SK-N-SH (cell line): ENCODE data around the gene AKAP6.

ENCODE experiments used
- CTCF ChIP-seq: fragments of 200-600 bp; sonication (generic); IDR thresholded peaks from 2 replicates; pipeline ENCODE4 v1.6.1; 2017; ENCODE audit warnings: antibody characterized with exemption, mild to moderate bottlenecking, moderate library complexity
- EP300 ChIP-seq, 2 experiments: IDR thresholded peaks; 2 replicates each; pipeline versions ENCODE4 v1.4.0 to v1.6.1; 2012; ENCODE audit warnings: borderline replicate concordance in 1 of 2, low read depth in 1 of 2, low read length in 1 of 2
- EZH2phosphoT487 ChIP-seq: fragments of 200-600 bp; sonication (generic); IDR thresholded peaks from 2 replicates; pipeline ENCODE4 v1.6.1; 2017; ENCODE audit warnings: low read depth, mixed run types, mild to moderate bottlenecking, antibody characterized with exemption, moderate library complexity, borderline replicate concordance
- GABPA ChIP-seq: IDR thresholded peaks from 2 replicates; pipeline ENCODE4 v1.4.0; 2012; ENCODE audit warnings: low read depth, mild to moderate bottlenecking
- POLR2AphosphoS5 ChIP-seq: IDR thresholded peaks from 2 replicates; pipeline ENCODE4 v1.6.1; 2012; ENCODE audit warnings: low read depth, low read length
- REST ChIP-seq: IDR thresholded peaks from 2 replicates; pipeline ENCODE4 v1.6.1; 2012; ENCODE audit warnings: mild to moderate bottlenecking, low read depth, low read length, moderate library complexity
- TAF1 ChIP-seq: IDR thresholded peaks from 2 replicates; pipeline ENCODE4 v1.6.1; 2012; ENCODE audit warnings: low read depth, mild to moderate bottlenecking, low read length, moderate library complexity, borderline replicate concordance
- TCF12 ChIP-seq: IDR thresholded peaks from 2 replicates; pipeline ENCODE4 v1.4.0; 2012
- YY1 ChIP-seq: IDR thresholded peaks from 2 replicates; pipeline ENCODE4 v1.4.0; 2012; ENCODE audit warnings: low read depth, mild to moderate bottlenecking
- TF ChIP-seq, protein P1 (sequence below): IDR thresholded peaks from 2 replicates; pipeline ENCODE4 v1.4.0; 2012; ENCODE audit warnings: low read depth
- TF ChIP-seq, protein P2 (sequence below): IDR thresholded peaks from 2 replicates; pipeline ENCODE4 v1.4.0; 2012; ENCODE audit warnings: low read depth, borderline replicate concordance

DNA sequence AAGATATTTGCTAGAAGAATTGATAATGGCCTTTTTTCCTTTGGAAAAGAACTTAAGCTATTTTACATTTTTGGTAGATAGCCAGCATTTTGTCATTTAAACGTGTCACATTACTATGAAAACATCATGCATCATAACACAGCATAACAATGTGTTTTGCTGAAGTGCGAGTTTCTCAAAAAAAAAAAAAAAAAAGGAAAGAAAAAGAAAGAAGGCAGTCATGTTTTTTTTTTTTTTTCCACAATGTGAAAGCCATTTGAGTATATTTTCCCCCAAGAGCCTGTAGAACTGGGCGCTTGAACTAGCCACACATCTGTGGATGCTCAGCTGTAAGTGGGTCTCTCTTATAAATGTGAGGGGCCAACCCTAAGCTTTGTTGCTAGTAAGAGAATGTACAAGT lies 300.1 kb downstream of the AKAP6 start:
- TF ChIP-seq CTCF = no peak
- TF ChIP-seq POLR2AphosphoS5 = no peak
- TF ChIP-seq, protein P1, sequence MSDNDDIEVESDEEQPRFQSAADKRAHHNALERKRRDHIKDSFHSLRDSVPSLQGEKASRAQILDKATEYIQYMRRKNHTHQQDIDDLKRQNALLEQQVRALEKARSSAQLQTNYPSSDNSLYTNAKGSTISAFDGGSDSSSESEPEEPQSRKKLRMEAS = no peak
- TF ChIP-seq GABPA = no peak
- no peak for TF ChIP-seq EP300 (IDR thresholded peaks at IDR 0.05; ENCODE audit: borderline replicate concordance in 1 of 2, low read depth in 1 of 2, low read length in 1 of 2)
- no peak for TF ChIP-seq TAF1
- TF ChIP-seq, protein P2, sequence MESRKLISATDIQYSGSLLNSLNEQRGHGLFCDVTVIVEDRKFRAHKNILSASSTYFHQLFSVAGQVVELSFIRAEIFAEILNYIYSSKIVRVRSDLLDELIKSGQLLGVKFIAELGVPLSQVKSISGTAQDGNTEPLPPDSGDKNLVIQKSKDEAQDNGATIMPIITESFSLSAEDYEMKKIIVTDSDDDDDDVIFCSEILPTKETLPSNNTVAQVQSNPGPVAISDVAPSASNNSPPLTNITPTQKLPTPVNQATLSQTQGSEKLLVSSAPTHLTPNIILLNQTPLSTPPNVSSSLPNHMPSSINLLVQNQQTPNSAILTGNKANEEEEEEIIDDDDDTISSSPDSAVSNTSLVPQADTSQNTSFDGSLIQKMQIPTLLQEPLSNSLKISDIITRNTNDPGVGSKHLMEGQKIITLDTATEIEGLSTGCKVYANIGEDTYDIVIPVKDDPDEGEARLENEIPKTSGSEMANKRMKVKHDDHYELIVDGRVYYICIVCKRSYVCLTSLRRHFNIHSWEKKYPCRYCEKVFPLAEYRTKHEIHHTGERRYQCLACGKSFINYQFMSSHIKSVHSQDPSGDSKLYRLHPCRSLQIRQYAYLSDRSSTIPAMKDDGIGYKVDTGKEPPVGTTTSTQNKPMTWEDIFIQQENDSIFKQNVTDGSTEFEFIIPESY = no peak
- no peak for TF ChIP-seq EZH2phosphoT487
- no peak for TF ChIP-seq TCF12
- TF ChIP-seq REST = no peak
- TF ChIP-seq YY1 = no peak
